KOPT-K1 (cell line): ENCODE measurements around the gene TOP3B.

ENCODE experiments used
- H3K27ac ChIP-seq: fragments of 200-600 bp; sonication (generic); 2 replicates; pipeline ENCODE4 v1.5.1; 2016; ENCODE audit warnings: antibody characterized with exemption, mild to moderate bottlenecking, low read depth, low read length; ENCODE audit not compliant: poor library complexity, severe bottlenecking
- H3K36me3 ChIP-seq: fragments of 200-600 bp; sonication (generic); 2 replicates; pipeline ENCODE4 v1.5.1; 2017; ENCODE audit warnings: antibody characterized with exemption, mild to moderate bottlenecking, low read length, moderate library complexity; ENCODE audit not compliant: insufficient read depth
- H3K9me3 ChIP-seq: fragments of 200-600 bp; sonication (generic); 2 replicates; pipeline ENCODE4 v1.5.1; 2017; ENCODE audit warnings: antibody characterized with exemption, low read length, mild to moderate bottlenecking; ENCODE audit not compliant: insufficient read depth, poor library complexity, severe bottlenecking

Gene TOP3B, protein sequence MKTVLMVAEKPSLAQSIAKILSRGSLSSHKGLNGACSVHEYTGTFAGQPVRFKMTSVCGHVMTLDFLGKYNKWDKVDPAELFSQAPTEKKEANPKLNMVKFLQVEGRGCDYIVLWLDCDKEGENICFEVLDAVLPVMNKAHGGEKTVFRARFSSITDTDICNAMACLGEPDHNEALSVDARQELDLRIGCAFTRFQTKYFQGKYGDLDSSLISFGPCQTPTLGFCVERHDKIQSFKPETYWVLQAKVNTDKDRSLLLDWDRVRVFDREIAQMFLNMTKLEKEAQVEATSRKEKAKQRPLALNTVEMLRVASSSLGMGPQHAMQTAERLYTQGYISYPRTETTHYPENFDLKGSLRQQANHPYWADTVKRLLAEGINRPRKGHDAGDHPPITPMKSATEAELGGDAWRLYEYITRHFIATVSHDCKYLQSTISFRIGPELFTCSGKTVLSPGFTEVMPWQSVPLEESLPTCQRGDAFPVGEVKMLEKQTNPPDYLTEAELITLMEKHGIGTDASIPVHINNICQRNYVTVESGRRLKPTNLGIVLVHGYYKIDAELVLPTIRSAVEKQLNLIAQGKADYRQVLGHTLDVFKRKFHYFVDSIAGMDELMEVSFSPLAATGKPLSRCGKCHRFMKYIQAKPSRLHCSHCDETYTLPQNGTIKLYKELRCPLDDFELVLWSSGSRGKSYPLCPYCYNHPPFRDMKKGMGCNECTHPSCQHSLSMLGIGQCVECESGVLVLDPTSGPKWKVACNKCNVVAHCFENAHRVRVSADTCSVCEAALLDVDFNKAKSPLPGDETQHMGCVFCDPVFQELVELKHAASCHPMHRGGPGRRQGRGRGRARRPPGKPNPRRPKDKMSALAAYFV

GRCh38 chr22:21982338-21982965 is at the start of gene TOP3B:
Gene TOP3B, minus strand, starts transcription at chr22:21982787. Its CDS starts 7,078 bp downstream, at chr22:21975709.
- H3K9me3 ChIP-seq: no peaks in the 10 kb centered on the region
- peak within 1 kb of the TSS; percentile 65 for H3K27ac ChIP-seq
- 0 out of 2 replicates have a peak, but pooled peaks cover 10% of the 10 kb centered on the region for H3K36me3 ChIP-seq

DNA sequence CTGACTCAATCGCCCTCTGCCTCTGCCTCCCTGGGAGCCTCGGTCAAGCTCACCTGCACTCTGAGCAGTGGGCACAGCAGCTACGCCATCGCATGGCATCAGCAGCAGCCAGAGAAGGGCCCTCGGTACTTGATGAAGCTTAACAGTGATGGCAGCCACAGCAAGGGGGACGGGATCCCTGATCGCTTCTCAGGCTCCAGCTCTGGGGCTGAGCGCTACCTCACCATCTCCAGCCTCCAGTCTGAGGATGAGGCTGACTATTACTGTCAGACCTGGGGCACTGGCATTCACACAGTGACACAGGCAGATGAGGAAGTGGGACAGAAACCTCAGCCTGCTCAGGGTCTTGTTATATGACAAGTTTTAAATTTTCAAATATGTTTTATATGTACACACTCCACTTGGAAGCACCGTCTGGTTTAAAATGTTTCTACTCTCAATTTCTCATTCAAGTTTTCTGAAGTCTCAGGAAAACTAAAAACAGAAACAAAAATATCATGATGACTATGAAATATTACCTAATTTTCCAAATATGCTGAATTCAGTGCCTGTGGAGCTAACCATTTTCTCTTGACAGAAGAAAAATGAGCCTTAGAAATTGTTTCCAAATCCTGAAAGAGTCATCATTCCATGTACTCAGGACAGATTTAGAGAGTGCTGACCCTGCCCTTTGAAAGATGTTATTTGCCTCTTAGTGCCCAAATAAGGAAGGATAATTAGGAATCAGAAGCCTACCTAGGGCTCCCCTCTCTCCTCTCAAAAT is 48.8 kb upstream of the TOP3B start:
- no peak overlapping the region for H3K27ac ChIP-seq
- H3K9me3 ChIP-seq: no peaks in the 10 kb centered on the region
- H3K36me3 ChIP-seq: no peaks in the 10 kb centered on the region

DNA sequence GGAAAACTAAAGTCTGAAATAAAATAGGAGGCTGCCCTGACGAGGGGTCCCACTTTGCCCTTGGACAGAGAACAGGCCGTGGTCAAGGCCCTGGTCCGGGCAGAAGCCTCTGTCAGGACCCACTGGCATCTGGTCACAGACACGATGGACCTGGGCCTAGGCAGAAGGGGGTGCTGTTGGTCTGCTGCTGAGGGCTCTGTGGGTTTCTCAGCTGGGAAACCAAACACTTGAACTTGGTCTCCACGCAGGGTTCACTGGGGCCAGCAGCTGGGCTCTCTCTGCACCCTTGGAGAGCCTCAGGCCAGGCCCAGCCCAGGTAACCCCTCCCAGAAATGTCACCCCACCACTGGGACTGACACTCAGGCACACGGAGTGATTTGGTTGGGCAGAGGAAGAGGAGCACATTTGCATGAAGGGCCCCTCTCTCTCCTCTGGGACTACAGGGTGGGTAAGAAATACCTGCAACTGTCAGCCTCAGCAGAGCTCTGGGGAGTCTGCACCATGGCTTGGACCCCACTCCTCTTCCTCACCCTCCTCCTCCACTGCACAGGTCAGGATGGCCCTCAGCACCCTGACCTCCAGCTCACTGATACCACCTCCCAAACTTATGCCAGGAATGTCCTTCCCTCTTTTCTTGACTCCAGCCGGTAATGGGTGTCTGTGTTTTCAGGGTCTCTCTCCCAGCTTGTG is 48.1 kb upstream of the TOP3B start:
- Histone ChIP-seq H3K27ac (no peak overlapping the region), H3K9me3 (no peaks in the 10 kb centered on the region), H3K36me3 (no peaks in the 10 kb centered on the region)

DNA sequence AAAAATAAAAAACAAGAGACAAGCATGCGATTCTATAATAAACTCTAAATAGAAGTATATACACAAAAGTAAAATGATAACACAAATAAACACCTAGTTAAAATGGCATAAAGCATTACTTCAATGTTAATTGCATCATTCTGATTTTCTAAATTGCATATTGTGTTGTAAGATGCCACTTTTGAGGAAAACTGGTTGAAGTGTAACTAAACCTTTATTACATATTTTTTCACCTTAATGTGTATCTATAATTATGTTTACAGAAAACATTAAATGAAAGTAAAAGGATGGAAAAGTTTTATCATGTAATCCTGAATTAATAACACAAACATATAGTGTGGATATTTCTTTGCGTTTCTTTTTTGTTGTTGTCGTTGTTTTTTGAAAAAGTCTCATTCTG is 45.4 kb upstream of the TOP3B start:
- Histone ChIP-seq H3K36me3 (no peaks in the 10 kb centered on the region), H3K9me3 (no peaks in the 10 kb centered on the region), H3K27ac (no peak overlapping the region)

- Histone ChIP-seq H3K36me3 (no peaks in the 10 kb centered on the region), H3K27ac (no peak overlapping the region), H3K9me3 (no peaks in the 10 kb centered on the region)
Measured at GRCh38 chr22:22026157-22026831, 43.7 kb upstream of the TOP3B start.

DNA sequence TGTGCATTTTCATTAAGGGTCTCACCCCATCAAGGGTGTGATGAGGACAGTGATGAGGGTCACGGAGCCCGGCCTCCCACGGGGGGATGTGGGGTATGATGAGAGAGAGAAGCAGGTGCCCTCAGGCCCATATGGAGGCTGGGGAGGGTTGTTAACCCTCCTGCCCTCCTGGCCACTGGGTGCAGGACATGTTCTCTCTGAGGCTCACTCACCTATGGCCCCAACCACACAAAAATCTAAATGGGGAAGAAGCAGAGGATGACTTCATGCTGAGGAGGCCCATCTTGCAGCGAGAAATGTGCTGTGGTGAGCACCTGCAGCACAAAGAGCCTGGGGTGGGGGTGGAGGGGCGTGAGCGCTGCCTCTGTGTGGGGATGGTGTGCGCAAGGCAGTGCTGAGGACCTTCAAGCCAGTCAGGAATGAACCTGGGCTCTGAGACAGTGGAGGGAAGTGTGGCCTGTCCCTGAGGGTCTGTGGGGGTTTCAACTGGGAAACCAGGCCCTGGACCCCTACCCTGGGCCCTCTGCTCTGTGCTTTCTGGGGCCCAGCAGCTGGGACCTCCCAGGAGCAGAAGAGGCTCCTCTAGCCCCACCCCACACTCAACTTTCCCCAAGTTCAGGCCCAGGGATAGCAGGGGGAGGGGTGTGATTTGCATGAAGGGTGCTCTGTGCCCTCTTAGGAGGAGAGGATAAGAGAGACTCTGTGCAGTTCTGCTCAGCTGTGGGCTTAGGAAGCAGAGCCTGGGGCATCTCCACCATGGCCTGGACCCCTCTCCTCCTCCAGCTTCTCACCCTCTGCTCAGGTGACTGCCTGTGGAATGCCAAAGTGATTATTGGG is 43.0 kb upstream of the TOP3B start:
- Histone ChIP-seq H3K27ac (no peak overlapping the region), H3K9me3 (no peaks in the 10 kb centered on the region), H3K36me3 (no peaks in the 10 kb centered on the region)

- Histone ChIP-seq H3K36me3 (no peaks in the 10 kb centered on the region), H3K27ac (no peak overlapping the region)
Measured at GRCh38 chr22:22024440-22024839, 41.9 kb upstream of the TOP3B start.

DNA sequence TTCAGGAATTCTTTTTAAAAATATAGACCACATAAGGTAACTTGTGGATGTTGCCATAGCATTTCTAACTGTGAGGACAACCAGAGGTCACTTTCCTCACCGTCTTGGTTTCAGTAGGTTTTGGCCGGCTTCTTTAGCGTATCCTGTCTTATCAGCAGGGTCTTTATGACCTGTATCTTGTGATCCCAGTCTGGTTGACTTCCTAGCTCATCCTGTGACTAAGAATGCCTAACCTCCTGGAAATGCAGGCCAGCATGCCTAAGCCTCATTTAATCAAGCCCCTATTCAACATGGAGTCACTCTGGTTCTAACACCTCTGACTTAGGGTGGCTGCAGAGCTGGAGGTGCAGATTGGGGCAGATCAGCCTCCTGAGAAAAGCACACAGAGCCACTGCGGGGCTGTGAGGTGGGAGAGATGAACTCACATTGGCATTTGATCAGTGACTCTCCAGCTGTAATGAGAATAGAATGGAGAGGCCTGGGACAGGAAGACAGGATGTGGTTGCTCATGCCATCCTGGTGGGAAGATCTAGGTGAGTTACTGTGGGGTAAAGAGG is 41.1 kb upstream of the TOP3B start:
- H3K36me3 ChIP-seq: no peaks in the 10 kb centered on the region
- no peaks in the 10 kb centered on the region for H3K9me3 ChIP-seq
- no peak overlapping the region for H3K27ac ChIP-seq

More at GRCh38 chr22:22024440-22024839, 41.9 kb upstream of the TOP3B start:
- H3K9me3 ChIP-seq: no peaks in the 10 kb centered on the region

DNA sequence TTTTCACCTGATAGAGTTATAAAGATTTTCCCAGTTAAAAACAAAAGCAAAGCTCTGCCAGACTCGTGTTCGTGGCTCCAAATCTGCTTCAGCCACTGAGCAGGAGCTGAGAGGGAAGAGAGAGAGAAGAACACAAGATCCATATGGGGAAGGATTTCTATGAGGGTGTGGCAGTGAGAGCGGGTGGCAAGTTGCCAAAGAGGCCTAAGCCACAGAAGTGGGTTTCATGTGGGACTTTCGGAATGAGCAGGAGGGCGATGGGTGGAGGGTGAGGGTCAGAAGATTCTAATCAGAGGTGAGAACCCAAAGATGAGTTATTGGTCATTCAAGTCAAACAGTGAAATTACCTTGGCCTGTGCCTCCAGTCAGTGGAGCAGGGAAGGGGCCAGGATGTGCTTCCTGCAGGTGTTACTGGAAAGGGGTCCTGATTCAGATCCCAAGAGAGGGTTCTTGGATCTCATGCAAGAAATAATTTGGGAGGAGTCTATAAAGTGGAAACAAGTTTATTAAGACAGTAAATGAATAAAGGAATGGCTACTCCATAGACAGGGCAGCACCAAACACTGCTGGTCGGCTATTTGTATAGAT is 40.5 kb upstream of the TOP3B start:
- Histone ChIP-seq H3K9me3 (no peaks in the 10 kb centered on the region), H3K36me3 (no peaks in the 10 kb centered on the region), H3K27ac (no peak overlapping the region)

- H3K9me3 ChIP-seq: no peaks in the 10 kb centered on the region
- no peaks in the 10 kb centered on the region for H3K36me3 ChIP-seq
- no peak overlapping the region for H3K27ac ChIP-seq
Measured at GRCh38 chr22:22022255-22022840, 39.8 kb upstream of the TOP3B start.

GRCh38 chr22:22021162-22021750 is 38.7 kb upstream of the TOP3B start:
- no peak overlapping the region for H3K27ac ChIP-seq
- no peaks in the 10 kb centered on the region for H3K9me3 ChIP-seq
- H3K36me3 ChIP-seq: no peaks in the 10 kb centered on the region

- Histone ChIP-seq H3K36me3 (no peaks in the 10 kb centered on the region), H3K9me3 (no peaks in the 10 kb centered on the region), H3K27ac (no peak overlapping the region)
Measured at GRCh38 chr22:22020425-22020852, 37.9 kb upstream of the TOP3B start.
